Breast epithelium (tissue), 4 donors: ENCODE measurements around the gene TBX2. TPM values are rescaled to one million over a fixed set of nuclear protein-coding genes. Genes with fewer than 3 reads are reported as not detected.

Experiments used
- DNase-seq, 2 donors: peaks; one replicate each; pipeline ENCODE4 v3.0.0-alpha.2; 2019; ENCODE audit warnings: low spot score in 2 of 2
- H3K27ac ChIP-seq, 2 donors: fragments of 200-600 bp; sonication (generic) in 1 of 2; one replicate each; pipeline ENCODE4 v1.5.1; 2016 to 2019; ENCODE audit warnings: mild to moderate bottlenecking in 1 of 2
- H3K27me3 ChIP-seq, 2 donors: fragments of 200-600 bp; sonication (generic) in 1 of 2; one replicate each; pipeline versions ENCODE4 v1.5.1 to v1.6.0; 2017 to 2019; ENCODE audit warnings: control low read depth in 1 of 2, mild to moderate bottlenecking in 1 of 2
- H3K36me3 ChIP-seq: fragments of 200-600 bp; one replicate; pipeline ENCODE4 v1.5.1; 2019
- H3K4me1 ChIP-seq, 2 donors: fragments of 200-600 bp; sonication (generic); one replicate each; pipeline ENCODE4 v1.5.1; 2016 to 2019; ENCODE audit warnings: control low read depth in 1 of 2
- H3K4me3 ChIP-seq, 3 donors: fragments of 200-600 bp; sonication (generic); 1 replicate in 2 of 3; 2 replicates in 1 of 3; pipeline ENCODE4 v1.5.1; 2016 to 2019; ENCODE audit warnings: mild to moderate bottlenecking in 3 of 3, moderate library complexity in 2 of 3
- H3K9me3 ChIP-seq, 2 donors: fragments of 200-600 bp; sonication (generic) in 1 of 2; one replicate each; pipeline ENCODE4 v1.5.1; 2016 to 2019; ENCODE audit warnings: control low read depth in 1 of 2
- POLR2A ChIP-seq: fragments of 450-650 bp; IDR thresholded peaks from one replicate; pipeline ENCODE4 v1.6.1; 2016; ENCODE audit warnings: antibody characterized with exemption, mild to moderate bottlenecking, moderate library complexity
- POLR2AphosphoS5 ChIP-seq, 3 donors: sonication (generic); formaldehyde crosslinking; IDR thresholded peaks; one replicate each; pipeline ENCODE4 v1.6.1; 2017; ENCODE audit warnings: antibody characterized with exemption in 3 of 3
- intact Hi-C: fragments of 100-400 bp; cut with DNase I; formaldehyde crosslinking; loops from one replicate; pipeline ENCODE4 v1.15.1; 2023; ENCODE audit warnings: low total_unique reads
- total RNA-seq, 3 donors: library from RNA; depleted of rRNA; stranded (reverse); fragments of >200 nt; gene quantifications; one replicate each; pipeline ENCODE4 v1.1.0, GENCODE V29; 2016
- TF ChIP-seq, protein P1 (sequence below), 3 donors: fragments of 450-650 bp; IDR thresholded peaks; one replicate each; pipeline ENCODE4 v1.5.1; 2016 to 2017; ENCODE audit warnings: antibody characterized with exemption in 3 of 3, mild to moderate bottlenecking in 3 of 3, moderate library complexity in 3 of 3

TBX2 gene
- total RNA-seq, result 1 to 10 TPM; 4.8 to 8.5 (median 5.7) TPM

DNA sequence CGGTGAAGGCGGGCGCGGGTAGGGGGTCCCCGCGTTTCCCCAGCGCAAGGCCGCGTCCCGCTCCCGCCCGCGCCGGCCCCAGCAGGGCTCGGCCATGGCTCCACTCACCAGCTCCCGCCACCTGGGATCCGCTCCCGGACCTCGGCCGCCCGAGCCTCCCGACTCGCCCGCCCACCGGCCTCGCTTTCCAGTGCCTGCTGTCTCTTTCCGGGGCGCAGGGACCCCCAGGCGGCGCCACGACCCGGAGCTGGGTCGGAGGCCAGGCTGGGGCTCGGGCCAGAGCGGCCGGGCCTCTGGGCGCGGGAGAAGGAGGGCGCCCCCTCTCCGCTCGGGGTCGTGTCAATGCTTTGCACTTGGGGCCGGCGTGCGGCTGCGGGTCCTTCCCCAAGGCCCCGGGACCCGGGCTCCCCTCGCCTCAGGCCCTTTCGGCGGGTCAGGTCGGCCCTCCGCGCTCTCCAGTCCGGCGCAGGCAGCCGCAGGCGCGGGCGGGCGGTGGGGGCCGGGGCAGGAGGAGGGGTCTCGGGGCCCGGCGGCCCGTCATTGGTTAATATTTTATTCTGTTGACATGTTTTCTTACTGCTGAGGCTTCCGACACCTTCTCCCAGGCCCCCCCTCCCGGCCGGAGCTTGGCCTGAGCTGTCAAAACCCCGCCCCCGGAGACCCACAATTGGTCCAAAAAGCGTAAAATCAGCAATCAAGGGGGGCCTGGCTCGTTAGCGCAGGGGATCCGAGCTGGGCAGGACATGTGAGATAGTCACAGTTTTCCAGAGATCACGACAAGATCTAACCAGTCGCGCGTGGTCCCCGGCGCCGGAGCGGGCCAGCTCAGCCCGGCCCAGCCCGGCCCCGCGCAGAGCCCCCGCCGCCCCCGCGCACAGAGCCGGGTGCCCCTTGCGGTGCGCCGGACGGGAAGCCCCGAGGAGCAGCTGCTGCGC, at the start of gene TBX2:
TSS of gene TBX2 (plus strand) at position 713 of the 935 bp plus-strand sequence. CDS start 334 bp downstream, outside the sequence.
- H3K36me3 ChIP-seq, result no peaks in the 10 kb centered on the region
- H3K4me3 ChIP-seq, result peak within 1 kb of the TSS; percentile 53 to 95 (median 68)
- peak in 1 of 2 donors; percentile 64 for DNase-seq
- TF ChIP-seq, protein P1, sequence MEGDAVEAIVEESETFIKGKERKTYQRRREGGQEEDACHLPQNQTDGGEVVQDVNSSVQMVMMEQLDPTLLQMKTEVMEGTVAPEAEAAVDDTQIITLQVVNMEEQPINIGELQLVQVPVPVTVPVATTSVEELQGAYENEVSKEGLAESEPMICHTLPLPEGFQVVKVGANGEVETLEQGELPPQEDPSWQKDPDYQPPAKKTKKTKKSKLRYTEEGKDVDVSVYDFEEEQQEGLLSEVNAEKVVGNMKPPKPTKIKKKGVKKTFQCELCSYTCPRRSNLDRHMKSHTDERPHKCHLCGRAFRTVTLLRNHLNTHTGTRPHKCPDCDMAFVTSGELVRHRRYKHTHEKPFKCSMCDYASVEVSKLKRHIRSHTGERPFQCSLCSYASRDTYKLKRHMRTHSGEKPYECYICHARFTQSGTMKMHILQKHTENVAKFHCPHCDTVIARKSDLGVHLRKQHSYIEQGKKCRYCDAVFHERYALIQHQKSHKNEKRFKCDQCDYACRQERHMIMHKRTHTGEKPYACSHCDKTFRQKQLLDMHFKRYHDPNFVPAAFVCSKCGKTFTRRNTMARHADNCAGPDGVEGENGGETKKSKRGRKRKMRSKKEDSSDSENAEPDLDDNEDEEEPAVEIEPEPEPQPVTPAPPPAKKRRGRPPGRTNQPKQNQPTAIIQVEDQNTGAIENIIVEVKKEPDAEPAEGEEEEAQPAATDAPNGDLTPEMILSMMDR (IDR thresholded peaks at IDR 0.05), result no peak
- no peak for TF ChIP-seq POLR2A
- peak in 1 of 3 donors; percentile 50 for TF ChIP-seq POLR2AphosphoS5 (IDR thresholded peaks at IDR 0.05)
- intact Hi-C loops, result loop anchor here (5.0 kb wide), 1 partner anchor 677 kb away; no protein-coding TSS in a partner anchor
- H3K27ac ChIP-seq, result peak within 1 kb of the TSS; percentile 78 to 94
- peaks cover 12 to 24% of the 10 kb centered on the region in 2 donors for H3K27me3 ChIP-seq
- no peaks in the 10 kb centered on the region for H3K9me3 ChIP-seq
- H3K4me1 ChIP-seq, result peaks cover 0 to 3% of the 10 kb centered on the region in 2 donors

DNA sequence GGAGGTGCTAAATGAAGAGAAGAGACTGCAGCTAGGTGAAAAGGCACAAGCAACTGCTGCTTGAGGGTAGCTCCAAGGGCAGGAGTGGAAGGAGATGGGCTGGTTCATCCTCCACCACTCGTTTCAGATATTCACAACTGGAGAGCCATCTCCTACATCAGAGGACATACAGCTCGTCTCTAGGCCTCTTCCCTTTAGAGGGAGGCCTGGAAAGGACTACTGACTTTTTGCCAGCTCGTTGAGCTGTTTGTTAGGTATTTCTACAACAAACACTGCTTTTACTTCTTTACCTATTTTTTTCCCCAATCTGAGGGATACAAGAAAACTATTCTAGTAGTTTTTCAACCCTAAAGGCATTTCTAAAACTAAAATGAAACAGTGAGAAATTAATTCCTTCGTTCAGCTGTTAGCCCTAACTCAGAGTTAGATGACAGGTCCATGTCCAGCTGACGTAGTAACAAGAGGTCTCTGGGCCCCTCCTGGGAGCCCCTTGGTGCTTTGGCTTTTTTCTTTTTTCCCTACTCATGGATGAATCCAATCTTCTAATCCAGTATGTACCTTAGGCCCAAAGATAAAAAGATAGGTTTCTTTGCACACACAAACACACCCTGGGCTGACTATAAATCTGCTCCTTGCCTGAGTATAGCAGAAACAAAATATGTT, 47.8 kb upstream of the TBX2 start:
- Histone ChIP-seq H3K36me3 (no peaks in the 10 kb centered on the region), H3K27me3 (no peaks in the 10 kb centered on the region), H3K4me1 (no peaks in the 10 kb centered on the region), H3K9me3 (no peaks in the 10 kb centered on the region), H3K4me3 (no peak overlapping the region), H3K27ac (peak overlapping the region in 1 of 2 donors; percentile 64)
- no peak for DNase-seq
- intact Hi-C loops, result no loop called here
- no peak for TF ChIP-seq POLR2A
- TF ChIP-seq POLR2AphosphoS5 (IDR thresholded peaks at IDR 0.05), result no peak
- TF ChIP-seq, protein P1 (IDR thresholded peaks at IDR 0.05), result no peak

DNA sequence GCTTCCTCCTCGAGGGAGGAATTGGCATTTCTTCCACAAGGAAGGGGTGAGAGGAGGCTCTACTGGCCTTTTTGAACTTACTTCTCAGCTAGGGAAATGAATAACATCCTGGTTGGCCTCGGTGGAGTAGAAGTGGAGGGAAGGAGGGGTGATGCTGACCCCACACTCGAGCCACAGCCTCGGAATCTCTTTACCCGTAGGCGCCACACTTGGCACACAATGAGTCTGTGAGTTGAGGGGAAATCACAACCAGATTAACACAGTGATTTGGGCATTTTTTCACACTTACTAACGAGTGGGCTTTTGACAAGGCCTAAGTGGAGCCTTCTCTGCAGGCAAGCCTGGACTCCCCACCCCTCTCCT, 47.3 kb upstream of the TBX2 start:
- Histone ChIP-seq H3K9me3 (no peaks in the 10 kb centered on the region), H3K27me3 (no peaks in the 10 kb centered on the region), H3K4me1 (no peaks in the 10 kb centered on the region), H3K4me3 (no peak overlapping the region), H3K27ac (peak overlapping the region in 1 of 2 donors; percentile 64), H3K36me3 (no peaks in the 10 kb centered on the region)
- TF ChIP-seq POLR2AphosphoS5 (IDR thresholded peaks at IDR 0.05), result no peak
- no peak for TF ChIP-seq POLR2A
- TF ChIP-seq, protein P1 (IDR thresholded peaks at IDR 0.05), result no peak
- intact Hi-C loops, result no loop called here
- no peak for DNase-seq

DNA sequence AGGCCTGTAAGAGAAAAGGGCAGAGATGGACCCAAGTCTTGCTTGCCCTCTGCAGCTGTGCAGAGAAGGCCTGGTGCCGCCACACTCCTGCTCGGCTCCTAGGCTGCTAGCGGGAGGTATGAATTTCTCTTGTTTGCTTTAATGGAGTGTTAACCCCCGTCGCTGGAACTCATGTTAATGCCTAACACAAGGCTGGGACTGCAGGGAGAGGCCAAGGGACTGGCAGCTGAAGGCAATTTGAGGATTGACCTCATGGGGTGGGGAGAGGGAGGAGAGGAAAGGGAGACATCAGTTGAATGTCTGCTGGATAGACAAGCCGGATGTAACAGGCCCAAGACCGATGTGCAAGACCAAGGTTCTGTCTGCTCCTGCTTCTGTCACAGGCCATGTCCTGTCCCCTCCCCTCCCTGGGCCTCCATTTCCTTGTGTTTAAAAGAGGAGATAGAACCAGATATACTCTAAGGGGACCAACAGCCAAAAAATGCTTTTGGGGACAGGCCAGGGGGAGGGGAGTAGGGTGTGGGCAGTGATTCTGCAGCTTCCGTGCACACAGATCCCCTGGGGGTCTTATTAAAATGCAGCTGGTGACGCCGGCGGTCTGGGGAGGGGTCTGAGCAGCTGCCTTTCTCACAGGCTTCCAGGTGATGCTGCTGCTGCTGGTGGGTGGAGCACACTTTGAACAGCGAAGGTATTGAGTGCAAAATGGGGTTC, 46.7 kb upstream of the TBX2 start:
- H3K9me3 ChIP-seq, result no peaks in the 10 kb centered on the region
- intact Hi-C loops, result no loop called here
- no peaks in the 10 kb centered on the region for H3K27me3 ChIP-seq
- no peaks in the 10 kb centered on the region for H3K36me3 ChIP-seq
- H3K4me1 ChIP-seq, result no peaks in the 10 kb centered on the region
- no peak for DNase-seq
- TF ChIP-seq, protein P1 (IDR thresholded peaks at IDR 0.05), result no peak
- TF ChIP-seq POLR2A (no peak), POLR2AphosphoS5 (IDR thresholded peaks at IDR 0.05) (no peak)
- H3K27ac ChIP-seq, result peak overlapping the region in 1 of 2 donors; percentile 3
- no peak overlapping the region for H3K4me3 ChIP-seq
